Endometrium (tissue), 2 donors: Measurements from ENCODE around the gene KANK4.

Experiments used
- FAIRE-seq: peaks from 2 replicates; lab custom pipeline; 2012; peaks lifted over from hg19 to GRCh38; lab: Jason Lieb, UNC
- donor health status: control.
- donor health status: control.

The KANK4 gene

DNA sequence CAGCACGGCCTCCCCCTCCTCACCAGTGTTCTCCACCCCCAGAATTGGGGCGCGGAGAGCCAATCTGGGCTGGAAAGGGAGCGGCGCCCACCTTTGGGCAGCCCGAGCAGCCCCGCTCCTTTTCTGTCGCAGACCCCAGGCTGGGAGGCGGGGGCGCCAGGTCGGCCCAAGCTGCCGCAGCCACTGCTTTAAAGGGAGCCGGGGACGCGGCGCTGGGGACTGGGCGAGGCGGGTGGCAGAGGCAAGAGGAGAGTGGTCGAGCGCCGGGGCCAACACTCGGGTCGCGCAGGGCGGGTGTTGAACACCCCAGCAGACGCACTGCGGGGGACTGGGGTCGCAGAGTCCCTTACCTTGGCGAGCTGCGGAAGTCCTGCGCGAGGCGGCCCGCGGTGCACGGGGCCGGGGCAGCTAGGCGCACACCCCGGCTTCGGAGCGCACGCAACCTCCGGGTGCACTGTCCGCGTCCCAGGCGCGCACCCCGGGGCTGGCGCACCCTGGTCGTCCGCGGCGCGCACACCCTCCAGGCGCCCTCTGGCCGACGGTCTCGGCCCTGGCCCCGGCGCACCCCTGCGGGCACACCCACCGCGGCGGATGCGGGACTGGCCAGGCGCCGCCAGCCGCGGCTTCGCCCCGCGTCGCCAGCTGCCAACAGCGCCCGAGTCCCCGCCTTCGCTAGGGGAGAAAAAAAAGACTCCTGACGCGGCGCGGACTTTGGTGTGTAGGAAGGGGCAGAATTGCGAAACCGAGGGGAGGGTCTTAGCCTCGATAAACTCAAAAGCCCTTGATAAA, at the start of gene KANK4:
TSS of gene KANK4 (minus strand) at position 679 of the 789 bp plus-strand sequence. CDS start 37,870 bp downstream, outside the sequence.
- no peak for FAIRE-seq

DNA sequence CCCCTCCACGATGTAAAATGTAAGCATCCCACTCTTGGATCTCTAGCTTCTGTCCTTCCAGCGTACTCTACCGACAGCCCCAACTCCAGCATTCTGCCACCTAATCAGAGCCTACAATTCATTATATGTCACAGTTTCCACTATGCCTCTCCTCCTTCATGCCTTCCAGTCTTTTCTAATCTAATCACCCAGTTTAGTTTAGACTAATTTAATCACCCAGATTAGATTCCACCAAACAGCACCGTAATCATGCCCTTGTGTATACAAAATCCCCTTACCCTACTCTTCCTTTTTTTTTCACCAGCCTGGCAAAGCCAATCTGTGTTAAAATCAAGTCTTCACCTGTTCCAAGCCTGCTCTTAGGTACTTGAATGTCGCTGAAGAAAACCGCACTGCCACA, 49.8 kb upstream of the KANK4 start:
- no peak for FAIRE-seq

DNA sequence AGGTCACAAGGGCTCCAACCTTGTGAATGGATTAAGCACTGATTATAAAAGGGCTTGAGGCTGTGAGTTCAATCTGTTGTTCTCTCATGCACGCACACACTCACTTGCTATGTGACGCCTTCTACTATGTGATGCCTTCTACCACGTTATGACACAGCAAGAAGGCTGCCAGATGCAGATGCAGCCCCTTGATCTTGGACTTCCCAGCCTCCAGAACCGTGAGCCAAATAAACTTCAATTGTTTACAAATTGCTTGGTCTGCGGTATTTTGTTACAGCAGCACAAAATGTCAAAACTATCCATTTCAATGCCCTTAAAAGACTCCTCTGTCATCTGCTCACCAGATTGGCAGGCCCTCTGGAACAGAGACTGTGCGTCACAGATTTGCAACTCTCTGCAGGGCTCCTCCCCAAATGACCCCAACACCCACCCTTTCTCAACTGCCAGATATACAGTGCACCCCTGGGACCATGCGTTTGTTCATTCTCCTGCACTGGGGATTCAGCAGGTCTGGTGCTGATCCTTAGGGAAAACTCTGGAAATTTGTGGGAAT, 47.8 kb upstream of the KANK4 start:
- FAIRE-seq = no peak

DNA sequence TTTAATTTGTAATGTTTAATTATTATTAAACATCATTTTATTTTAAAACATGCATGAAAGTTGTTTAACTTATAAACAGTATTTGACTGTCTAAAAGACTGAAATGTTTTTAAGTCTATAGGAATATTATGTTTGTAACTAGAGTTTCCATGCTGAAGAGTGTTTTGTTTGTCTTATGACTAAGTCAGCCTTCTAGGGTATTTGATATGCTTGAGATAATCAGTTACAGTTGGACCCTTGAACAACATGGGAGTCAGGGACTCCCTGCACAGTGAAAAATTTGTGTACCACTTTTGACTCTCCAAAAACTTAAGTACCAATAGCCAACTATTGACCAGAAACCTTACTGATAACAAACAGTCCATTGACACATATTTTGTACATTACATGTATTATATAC, 45.5 kb upstream of the KANK4 start:
- FAIRE-seq = no peak

DNA sequence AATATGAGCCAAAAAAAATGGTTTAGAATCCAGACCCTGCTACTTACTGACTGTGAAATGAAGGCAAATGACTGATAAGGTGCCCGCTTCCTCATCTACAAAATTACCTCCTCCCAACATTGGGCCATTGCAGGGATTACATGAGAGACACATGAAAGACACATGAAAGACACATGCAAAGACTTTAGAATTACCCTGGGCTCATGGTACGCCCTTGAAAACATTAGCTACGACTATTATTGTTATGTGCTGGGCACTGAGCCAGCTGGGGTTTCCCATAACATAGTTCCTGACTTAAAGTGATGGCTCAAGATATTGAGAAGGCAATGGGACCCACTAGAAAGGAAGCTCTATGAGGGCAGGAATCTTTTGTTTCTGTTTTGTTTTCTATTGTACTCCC, 43.7 kb upstream of the KANK4 start:
- FAIRE-seq = no peak

DNA sequence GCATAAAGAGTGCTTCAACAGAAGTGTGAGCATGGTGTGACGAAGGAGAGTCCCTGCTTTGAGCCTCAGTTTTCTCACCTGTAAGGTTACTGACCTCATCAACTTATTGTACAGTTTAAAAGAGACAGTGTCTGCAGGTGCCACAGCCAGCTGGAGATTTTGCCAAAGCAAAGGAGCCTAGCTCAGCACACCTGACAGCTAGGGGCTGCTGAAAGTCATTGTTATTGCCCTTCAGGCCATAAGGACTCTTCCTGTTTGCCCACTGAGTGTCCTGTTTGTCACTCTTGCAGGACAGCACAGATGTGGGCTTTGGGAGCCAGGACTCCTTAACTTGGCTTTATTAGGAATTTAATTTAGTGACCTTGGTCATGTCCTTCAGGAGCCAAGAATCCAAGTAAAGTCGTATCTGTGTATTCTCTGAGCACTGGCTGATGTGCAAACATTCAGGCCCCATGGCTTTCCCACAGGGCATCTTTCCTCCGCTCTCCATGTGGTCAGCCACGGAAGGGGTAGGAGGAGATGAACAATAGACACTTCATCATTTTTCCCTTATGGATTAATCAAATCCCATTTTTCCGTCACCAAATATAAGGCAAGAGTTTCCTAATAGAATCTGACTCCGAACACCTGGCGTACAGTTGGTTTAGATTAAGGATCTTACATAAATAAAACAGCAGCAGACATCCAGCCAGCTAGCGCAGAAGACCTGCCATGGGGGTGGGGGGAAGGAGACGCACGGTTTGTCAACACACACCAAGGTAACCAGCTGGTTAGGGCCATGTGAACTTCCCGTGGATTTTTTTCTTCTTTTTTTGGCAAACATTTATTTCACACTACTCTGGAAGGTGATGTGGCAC, 43.1 kb upstream of the KANK4 start:
- no peak for FAIRE-seq

DNA sequence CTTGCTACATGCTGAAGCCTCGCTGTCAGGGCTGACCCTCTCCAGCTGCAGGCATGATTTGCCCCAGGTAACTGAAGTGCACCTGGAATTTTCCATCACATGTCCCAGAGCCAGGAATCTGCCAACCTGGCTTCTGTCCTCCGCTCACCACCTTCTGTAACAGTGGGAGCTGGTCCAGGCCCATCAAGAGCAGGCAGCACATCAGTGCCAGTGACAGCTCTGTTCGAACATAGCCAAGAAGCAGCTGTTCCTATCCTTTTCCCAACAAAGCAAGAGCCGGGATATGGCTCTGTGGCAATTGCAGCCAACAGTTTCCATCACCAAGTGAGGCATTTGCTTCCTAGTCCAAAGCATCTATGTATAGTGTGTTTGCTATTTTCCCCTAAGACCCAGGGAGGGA, 42.2 kb upstream of the KANK4 start:
- FAIRE-seq = no peak

DNA sequence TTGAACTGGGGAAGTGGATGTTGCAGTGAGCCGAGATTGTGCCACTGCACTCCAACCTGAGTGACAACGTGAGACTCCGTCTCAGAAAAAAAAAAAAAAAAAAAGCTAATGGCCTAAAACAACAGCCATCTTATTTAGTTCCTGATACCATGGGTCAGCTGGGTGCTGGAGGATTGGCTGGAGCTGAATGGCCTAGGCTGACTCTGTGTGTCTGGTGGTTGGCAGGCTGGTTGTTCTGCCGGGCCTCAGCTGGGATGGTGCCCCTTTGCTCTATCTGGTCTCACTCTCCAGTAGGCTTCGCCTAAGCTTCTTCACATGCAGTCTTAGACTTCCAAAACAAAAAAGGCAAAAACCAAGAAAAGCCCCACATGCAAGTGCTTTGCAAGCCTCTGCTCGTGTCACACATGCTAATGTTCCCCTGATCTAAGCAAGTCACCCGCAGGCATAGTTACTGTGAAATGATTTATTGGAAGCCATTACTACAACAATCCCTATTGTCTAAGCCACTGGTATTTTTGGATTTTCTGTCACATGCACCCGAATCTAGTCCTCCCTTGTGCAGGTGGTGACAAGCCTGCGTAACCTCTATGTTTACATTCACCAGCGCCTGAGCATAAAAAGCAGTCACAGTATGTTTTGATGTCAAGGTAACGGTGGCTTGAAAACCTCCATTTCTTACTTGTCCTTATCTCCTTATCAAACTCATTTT, 39.6 kb upstream of the KANK4 start:
- no peak for FAIRE-seq

DNA sequence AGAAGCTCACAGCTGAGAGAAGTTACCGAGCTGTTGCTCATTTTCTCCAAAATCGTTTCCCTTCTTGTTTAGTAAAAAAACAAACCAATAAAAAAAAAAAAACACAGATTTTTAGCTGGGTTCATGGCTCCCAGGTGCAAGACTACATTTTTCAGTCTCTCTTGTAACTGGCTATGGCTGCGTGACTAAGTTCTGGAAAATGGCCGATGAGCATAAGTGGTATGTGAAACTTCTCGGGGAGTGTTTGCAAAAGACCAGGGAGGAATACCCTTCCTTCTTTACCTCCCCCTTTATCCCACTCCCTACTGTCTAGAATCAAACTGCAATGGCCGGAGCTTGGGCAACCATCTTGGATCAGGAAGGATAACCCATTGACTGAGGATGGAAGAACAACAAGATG, 38.7 kb upstream of the KANK4 start:
- FAIRE-seq = no peak

DNA sequence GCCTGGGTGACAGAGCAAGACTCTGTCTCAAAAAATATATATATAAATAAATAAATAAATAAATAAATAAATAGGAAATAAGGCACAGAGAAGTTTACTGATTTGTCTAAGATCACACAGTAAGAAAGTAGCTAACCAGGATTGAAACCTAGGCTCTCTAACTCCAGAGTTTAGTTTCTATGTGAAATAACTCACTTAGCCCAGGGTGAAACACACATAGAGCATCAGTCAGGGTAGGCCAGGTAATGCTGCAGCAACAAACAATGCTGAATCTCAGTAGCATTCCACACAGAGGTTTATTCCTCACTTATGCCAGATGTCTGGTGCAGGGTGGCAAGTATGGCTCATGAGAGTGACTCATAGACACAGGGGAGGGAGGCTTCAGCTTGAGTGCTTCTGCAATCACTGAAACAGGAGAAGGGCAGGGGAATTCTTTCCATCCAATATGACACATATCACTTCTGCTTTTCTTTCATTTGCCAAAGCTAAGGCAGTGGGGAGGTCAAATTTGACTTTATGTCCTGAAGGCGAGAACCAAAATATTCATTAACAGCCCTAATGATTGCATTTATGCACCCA, 37.1 kb upstream of the KANK4 start:
- no peak for FAIRE-seq

DNA sequence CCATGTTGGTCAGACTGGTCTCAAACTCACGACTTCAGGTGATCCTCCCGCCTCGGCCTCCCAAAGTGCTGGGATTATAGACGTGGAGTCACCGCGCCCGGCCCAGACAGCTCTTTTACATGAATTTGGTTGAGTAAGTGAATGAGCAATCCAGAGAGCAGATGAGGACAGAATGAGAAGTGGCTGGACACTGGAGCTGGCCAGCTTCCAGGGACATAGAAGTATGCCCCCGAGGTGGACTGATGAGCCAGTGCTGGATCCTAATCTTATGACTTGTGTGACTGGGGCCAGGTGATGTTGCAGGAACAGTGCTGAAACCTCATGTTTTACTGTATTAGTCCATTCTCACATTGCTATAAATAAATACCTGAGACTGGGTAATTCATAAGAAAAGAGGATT, 35.9 kb upstream of the KANK4 start:
- FAIRE-seq = no peak

DNA sequence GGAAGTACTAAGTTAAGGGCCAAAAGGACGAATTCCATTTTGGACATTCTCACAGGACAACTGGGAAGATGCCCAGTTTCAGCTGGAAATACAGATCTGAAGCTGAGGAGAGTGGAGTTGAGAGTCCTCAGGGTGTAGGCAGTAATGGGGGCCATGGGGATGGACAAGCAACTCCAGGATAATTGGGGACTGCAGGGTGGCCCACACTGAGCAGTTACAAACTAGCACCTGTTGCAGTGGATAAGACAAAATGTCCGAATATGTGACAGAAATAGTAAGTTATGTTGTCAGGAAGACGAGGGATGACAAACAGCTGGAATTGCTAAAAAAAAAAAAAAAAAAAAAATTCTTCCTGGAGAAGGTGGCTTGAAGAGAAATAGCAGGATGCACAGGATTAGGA, 34.6 kb upstream of the KANK4 start:
- no peak for FAIRE-seq

DNA sequence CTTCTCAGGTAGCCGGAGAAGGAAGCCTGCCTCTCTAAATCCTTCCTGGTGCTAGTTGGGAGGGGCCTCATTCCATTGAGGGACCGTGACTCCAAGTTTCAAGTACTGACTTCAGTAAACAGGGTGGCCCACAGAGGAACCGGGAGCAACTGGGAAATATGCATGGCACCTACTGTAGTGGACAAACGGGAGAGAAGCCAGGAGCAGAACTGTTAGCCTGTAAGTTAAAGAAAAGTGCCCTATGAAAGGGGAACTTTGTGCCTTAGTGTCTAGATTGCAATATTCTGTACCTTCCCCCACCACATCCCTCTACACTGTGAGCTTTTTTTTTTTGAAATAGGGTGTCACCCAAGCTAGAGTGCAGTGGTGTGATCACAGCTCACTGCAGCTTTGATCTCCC, 33.2 kb upstream of the KANK4 start:
- FAIRE-seq = no peak

DNA sequence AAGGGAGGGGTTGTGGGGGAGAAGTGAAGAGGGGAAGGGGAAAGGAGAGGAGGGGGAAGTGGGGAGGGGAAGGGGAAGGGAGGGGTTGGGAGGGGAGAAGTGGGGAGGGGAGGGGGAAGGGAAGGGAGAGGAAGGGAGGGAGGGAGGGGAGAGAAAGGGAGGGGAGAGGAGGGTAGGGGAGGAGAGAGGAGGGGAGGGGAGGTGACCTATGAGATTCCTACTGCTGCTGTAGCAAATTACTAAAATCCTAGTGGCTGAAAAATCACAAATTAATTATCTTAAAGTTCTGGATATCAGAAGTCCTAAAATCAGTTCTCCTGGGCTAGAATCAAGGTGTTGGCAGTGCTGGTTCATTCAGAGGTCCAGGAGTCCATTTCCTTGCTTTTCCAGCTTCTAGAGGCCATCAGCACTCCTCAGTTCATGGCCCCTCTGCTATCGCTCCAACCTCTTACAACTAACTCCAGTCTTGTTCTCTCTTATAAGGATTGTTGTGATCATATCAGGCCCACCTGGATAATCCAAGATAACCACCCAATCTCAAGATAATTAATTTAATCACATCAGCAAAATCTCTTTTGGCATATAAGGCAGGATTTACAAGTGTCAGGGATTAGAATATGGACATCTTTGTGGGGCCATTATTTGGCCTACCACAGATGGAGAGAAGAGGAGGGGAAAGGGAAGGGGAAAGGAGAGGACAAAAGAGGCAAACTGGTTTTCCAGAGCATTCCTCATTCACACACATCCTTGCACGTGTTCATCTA, 30.4 kb upstream of the KANK4 start:
- no peak for FAIRE-seq

DNA sequence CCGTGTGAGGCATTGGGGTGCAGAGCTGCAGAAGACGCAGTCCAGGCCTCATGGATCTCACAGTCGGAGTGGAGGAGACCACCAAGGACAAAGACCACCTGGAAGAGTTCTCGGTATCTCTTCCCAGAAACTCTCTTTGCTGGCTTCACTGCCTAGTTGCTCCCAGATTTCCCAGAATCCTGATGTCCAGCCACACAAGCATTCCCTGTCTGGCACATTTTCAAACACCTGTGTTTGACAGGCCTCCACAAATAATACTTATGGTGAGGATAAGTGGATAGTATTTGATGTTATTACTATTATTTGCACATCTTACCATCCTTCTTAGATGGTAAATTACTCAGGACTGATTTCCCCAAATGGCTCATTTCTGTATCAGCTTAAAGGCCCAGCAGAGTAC, 27.7 kb upstream of the KANK4 start:
- no peak for FAIRE-seq

DNA sequence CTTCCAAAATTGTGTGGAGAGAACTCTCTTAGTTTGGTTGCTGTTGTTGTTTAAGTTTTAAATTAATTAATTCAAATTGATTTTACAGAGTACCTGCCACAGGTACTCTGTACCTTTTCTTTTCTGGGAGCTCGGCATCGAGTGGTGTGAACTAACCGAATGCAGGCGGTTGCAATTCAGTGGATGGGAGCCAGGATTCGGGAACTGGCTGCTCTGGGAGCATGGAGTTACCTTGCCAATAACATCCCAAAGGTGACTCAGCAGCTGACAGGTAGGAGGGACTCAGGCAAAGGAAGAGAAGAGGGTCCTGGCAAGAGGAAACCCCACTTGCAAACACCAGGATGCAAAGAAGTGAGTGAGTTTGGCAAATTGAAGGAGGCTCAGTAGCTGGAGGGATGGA, 24.7 kb upstream of the KANK4 start:
- no peak for FAIRE-seq

DNA sequence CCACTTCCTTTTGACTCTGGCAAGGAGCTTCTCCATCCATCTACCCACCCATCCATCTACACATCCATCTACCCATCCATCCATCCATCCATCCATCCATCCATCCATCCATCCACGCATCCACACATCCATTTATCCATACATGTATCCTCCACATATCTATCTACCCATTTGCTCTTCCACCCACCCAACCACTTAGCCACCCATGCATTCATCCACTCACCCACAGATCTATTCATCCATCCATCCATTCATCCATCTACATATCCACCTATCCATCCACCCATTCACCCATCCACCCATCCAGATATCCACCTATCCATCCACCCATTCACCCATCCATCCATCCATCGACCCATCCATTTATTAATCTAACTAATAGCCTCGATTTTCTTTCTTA, 23.0 kb upstream of the KANK4 start:
- no peak for FAIRE-seq

DNA sequence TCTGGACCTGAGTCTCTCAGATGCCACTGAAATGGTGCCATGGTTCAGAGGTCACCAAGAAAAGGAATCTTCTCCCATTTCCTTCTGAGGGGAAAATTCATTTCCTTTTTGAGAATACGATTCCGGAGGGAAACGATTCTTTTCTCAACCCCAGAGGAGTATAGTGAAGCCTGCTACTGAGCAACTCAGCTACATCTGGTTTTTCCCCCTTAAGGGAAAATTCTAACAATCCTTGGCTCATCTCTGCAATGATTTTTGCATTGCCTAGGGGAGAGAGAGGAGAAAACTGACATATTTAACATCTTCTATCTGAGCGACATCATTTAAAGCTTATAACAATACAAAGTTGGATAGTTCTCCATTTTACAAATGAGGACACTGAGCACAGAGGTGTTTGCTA, 22.4 kb upstream of the KANK4 start:
- FAIRE-seq = no peak

DNA sequence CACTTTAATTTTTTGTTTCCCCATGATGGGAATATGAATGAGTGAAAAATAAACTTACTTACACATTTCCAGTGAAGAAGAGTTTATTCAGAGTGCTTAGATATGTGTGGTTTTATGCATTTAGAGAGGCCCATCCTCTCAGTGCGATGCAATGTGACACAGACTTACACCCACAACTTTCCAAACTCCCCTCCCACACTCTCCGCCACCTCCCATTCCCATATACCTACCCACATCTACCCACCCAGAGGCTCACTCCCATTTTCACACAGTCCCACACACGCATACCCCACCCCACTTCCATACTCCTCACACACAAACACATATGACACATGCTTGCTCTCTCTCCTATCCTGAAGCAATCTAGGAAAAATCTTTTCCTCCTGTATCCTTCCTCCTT, 21.9 kb upstream of the KANK4 start:
- no peak for FAIRE-seq

DNA sequence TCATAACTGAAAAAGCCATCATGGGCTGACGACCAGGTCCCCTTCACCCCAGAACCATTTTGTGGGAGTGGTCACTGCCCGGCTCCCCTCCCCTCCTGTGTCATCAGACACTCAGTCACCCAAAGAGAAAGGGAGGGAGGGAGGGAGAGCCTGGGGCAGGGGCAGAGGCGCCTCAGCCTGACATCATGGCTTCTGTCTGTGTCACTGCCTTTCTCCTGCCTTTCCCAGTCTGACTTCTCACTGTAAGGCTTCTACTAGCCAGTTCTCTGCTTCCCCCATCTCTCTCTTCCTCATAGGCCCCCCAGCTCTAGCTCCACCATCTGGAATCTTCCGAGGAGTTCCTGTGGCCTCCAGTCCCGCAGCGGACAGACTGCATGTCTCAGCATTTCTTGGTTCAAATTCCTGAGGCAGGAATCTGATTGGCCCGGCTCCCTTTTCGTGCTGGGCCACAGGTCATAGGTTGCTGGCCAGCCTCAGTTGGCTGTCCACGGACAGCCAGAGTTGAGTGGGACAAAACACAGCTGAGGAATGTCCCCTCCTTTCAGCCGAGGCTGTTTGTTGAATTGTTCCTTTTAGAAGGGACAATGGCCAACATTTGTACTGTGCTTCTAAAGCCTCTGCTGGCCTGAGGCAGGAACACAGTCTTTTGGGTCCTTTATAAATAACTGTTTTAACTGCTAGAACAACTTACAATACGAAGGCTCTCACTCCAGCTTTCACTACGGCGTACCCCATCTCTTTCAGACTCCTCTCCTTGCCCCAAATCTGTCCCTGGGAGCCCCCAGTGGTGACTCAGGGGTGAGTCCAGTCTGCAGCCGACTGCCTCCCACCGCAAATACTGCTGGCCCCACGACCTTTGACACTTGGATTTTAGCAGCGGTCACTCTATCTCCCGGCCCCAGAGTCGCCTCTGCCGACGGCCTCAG, 18.7 kb upstream of the KANK4 start:
- FAIRE-seq = no peak
